ENCODE measurements around the gene CIB2.

GRCh38 chr15:78131295-78132061, at the start of gene CIB2:
- peak; percentile 15 for TF ChIP-seq POLR2A (IDR thresholded peaks at IDR 0.05)
- TF ChIP-seq CTCF (IDR thresholded peaks at IDR 0.05) = peak; percentile 70 to 94 (median 84)

Data from prostate gland (tissue), 2 donors.